ENCODE results near the gene RIPPLY3.

RIPPLY3 gene, protein sequence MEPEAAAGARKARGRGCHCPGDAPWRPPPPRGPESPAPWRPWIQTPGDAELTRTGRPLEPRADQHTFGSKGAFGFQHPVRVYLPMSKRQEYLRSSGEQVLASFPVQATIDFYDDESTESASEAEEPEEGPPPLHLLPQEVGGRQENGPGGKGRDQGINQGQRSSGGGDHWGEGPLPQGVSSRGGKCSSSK

GRCh38 chr21:37006486-37007291 lies at the start of gene RIPPLY3:
Gene RIPPLY3, plus strand, starts transcription at chr21:37006702. Its CDS starts 71 bp downstream, at chr21:37006773.
- DNase-seq, result no peak
- in situ Hi-C loops (cut with HindIII; ENCODE audit: low pct_ligation_motif_present, low sequenced_read_pairs), result no loop called here
- peak within 1 kb of the TSS; percentile 45 for H3K4me3 ChIP-seq (ENCODE audit: low read depth, low read length)
- H3K27ac ChIP-seq, result no peak within 1 kb of the TSS
- no peaks in the 10 kb centered on the region for H3K27me3 ChIP-seq (replicated peaks)
- no peaks in the 10 kb centered on the region for H3K36me3 ChIP-seq (replicated peaks)
- no peak for TF ChIP-seq CTCF (IDR thresholded peaks at IDR 0.05; ENCODE audit: low read depth, low read length, missing control alignments)

GRCh38 chr21:36959020-36959835 lies 47.3 kb upstream of the RIPPLY3 start:
- H3K27me3 ChIP-seq (replicated peaks), result no peaks in the 10 kb centered on the region
- H3K36me3 ChIP-seq (replicated peaks), result no peaks in the 10 kb centered on the region
- H3K27ac ChIP-seq, result no peak overlapping the region
- TF ChIP-seq CTCF (IDR thresholded peaks at IDR 0.05; ENCODE audit: low read depth, low read length, missing control alignments), result no peak
- H3K4me3 ChIP-seq (ENCODE audit: low read depth, low read length), result no peak overlapping the region
- DNase-seq, result no peak
- in situ Hi-C loops (cut with HindIII; ENCODE audit: low pct_ligation_motif_present, low sequenced_read_pairs), result no loop called here

DNA sequence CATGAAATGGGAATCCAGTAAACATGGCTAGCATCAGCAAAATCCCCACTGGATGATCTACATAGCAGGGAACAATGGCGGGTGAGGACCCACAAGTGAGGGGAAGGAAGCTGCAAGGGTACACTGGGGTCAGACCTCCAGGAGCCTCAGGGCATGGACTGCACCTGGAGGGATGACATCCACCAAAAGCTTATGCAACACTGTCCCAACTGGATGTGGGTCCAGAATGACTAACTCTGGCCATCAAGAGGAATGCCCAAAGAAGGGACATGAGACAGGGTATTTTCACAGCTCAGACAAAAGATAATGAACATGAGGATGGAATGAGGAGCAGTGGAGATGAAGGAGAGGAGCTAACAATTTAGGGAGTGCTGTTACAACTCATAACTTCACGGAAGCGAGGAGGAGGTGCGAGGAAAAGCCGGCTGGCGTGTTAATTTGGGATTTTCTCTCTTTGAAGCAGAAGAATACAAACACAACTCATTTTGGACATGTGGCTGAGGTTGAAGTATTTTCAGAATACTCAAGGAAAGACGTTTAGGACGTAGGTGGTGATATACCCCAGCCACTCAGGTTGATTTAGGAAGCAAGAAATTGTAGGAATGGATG lies 45.7 kb upstream of the RIPPLY3 start:
- no peak for TF ChIP-seq CTCF (IDR thresholded peaks at IDR 0.05; ENCODE audit: low read depth, low read length, missing control alignments)
- H3K36me3 ChIP-seq (replicated peaks), result no peaks in the 10 kb centered on the region
- H3K27me3 ChIP-seq (replicated peaks), result no peaks in the 10 kb centered on the region
- no peak for DNase-seq
- in situ Hi-C loops (cut with HindIII; ENCODE audit: low pct_ligation_motif_present, low sequenced_read_pairs), result no loop called here
- no peak overlapping the region for H3K4me3 ChIP-seq (ENCODE audit: low read depth, low read length)
- H3K27ac ChIP-seq, result no peak overlapping the region

DNA sequence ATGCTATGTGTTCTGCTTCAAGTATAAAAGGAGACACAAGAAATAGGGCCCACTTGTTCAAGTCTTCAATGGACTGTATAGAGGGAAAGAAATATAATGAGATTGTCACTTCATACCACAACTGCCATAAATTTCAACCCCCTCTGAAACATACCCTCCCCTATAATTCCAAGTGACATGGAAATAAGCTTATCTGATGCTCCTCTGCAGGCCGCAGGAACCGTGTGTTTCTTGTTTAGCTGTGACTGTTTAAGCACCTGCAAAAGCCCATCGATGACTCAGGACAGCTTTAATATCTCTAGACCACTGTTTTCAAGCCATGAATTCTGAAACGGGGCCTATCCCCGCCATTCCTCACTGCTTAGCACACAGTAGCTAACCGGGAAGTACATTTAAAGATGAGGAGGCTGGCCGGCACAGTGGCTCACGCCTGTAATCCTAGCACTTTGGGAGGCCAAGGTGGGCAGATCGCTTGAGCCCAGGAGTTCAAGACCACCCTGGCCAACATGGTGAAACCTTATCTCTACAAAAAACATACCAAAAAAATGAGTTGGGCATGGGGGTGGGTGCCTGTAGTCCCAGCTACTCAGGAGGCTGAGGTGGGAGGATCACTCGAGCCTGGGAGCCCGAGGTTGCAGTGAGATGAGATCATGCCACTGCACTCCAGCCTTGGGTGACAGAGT lies 44.3 kb upstream of the RIPPLY3 start:
- Histone ChIP-seq H3K36me3 (replicated peaks) (no peaks in the 10 kb centered on the region), H3K27me3 (replicated peaks) (no peaks in the 10 kb centered on the region), H3K27ac (no peak overlapping the region), H3K4me3 (ENCODE audit: low read depth, low read length) (no peak overlapping the region)
- no peak for TF ChIP-seq CTCF (IDR thresholded peaks at IDR 0.05; ENCODE audit: low read depth, low read length, missing control alignments)
- no peak for DNase-seq
- in situ Hi-C loops (cut with HindIII; ENCODE audit: low pct_ligation_motif_present, low sequenced_read_pairs), result no loop called here

- DNase-seq, result no peak
- H3K36me3 ChIP-seq (replicated peaks), result no peaks in the 10 kb centered on the region
- in situ Hi-C loops (cut with HindIII; ENCODE audit: low pct_ligation_motif_present, low sequenced_read_pairs), result no loop called here
- no peaks in the 10 kb centered on the region for H3K27me3 ChIP-seq (replicated peaks)
- H3K27ac ChIP-seq, result no peak overlapping the region
- no peak for TF ChIP-seq CTCF (IDR thresholded peaks at IDR 0.05; ENCODE audit: low read depth, low read length, missing control alignments)
- no peak overlapping the region for H3K4me3 ChIP-seq (ENCODE audit: low read depth, low read length)
Measured at GRCh38 chr21:36964398-36964797, 42.1 kb upstream of the RIPPLY3 start.
